BLaER1 treated with 17β-estradiol and CSF1 and Interleukin-3, amounts not matched to agents 10 nM and 100 nM (cell line): ENCODE measurements around the gene ZP1.
A peak's percentile ranks its signal among the peaks of the same experiment; 100 is the strongest.

ENCODE experiments used
- H3K27ac ChIP-seq, 11 experiments: shearing (Covaris generic); formaldehyde crosslinking; 2 replicates each; pipeline ENCODE4 v1.8.1; 2022
- H3K27me3 ChIP-seq, 11 experiments: shearing (Covaris generic); formaldehyde crosslinking; 2 replicates each; pipeline ENCODE4 v1.8.1; 2022
- H3K36me3 ChIP-seq, 11 experiments: shearing (Covaris generic); formaldehyde crosslinking; 2 replicates each; pipeline ENCODE4 v1.8.1; 2022
- H3K4me1 ChIP-seq, 10 experiments: shearing (Covaris generic); formaldehyde crosslinking; 2 replicates each; pipeline ENCODE4 v1.8.1; 2022
- H3K4me2 ChIP-seq, 11 experiments: shearing (Covaris generic); formaldehyde crosslinking; 2 replicates each; pipeline ENCODE4 v1.8.1; 2022
- H3K4me3 ChIP-seq, 10 experiments: shearing (Covaris generic); formaldehyde crosslinking; 2 replicates each; pipeline ENCODE4 v1.8.1; 2022
- H3K9ac ChIP-seq, 11 experiments: shearing (Covaris generic); formaldehyde crosslinking; 2 replicates each; pipeline ENCODE4 v1.8.1; 2022
- H3K9me3 ChIP-seq, 11 experiments: shearing (Covaris generic); formaldehyde crosslinking; replicated peaks in 1 of 11; 2 replicates each; pipeline ENCODE4 v1.8.1; 2022
- H4K20me1 ChIP-seq, 11 experiments: shearing (Covaris generic); formaldehyde crosslinking; 2 replicates each; pipeline ENCODE4 v1.8.1; 2022
- Cebpa-rat ChIP-seq, 11 experiments: shearing (Covaris generic); IDR thresholded peaks; 2 replicates each; pipeline ENCODE4 v1.8.1; 2022

ZP1 gene

GRCh38 chr11:60871378-60872061 is 4.2 kb downstream of the ZP1 start:
- Histone ChIP-seq H3K4me2 (peak overlapping the region; percentile 62 to 88 (median 75)), H3K36me3 (peaks cover 0 to 20% (median 0%) of the 10 kb centered on the region in 11 experiments; a peak in 6 of 22 replicates), H4K20me1 (peaks cover 0 to 4% (median 0%) of the 10 kb centered on the region in 11 experiments; a peak in 1 of 22 replicates), H3K9me3 (no peaks in the 10 kb centered on the region), H3K27me3 (no peaks in the 10 kb centered on the region), H3K27ac (peak overlapping the region in 8 of 11 experiments; percentile 35 to 65 (median 58); a peak in 15 of 22 replicates), H3K4me3 (no peak overlapping the region), H3K9ac (peak overlapping the region in 4 of 11 experiments; percentile 4 to 50 (median 26); a peak in 6 of 22 replicates), H3K4me1 (peaks cover 30 to 71% (median 67%) of the 10 kb centered on the region in 10 experiments)
- no peak for TF ChIP-seq Cebpa-rat (IDR thresholded peaks at IDR 0.05)

- H4K20me1 ChIP-seq = peaks cover 0 to 4% (median 0%) of the 10 kb centered on the region in 11 experiments; a peak in 1 of 22 replicates
- peaks cover 0 to 26% (median 2%) of the 10 kb centered on the region in 11 experiments; a peak in 6 of 22 replicates for H3K36me3 ChIP-seq
- no peaks in the 10 kb centered on the region for H3K9me3 ChIP-seq
- peak overlapping the region; percentile 62 to 88 (median 75) for H3K4me2 ChIP-seq
- peak overlapping the region in 6 of 11 experiments; percentile 19 to 50 (median 36); a peak in 6 of 22 replicates for H3K9ac ChIP-seq
- no peak for TF ChIP-seq Cebpa-rat (IDR thresholded peaks at IDR 0.05)
- no peaks in the 10 kb centered on the region for H3K27me3 ChIP-seq
- peaks cover 28 to 63% (median 59%) of the 10 kb centered on the region in 10 experiments for H3K4me1 ChIP-seq
- H3K27ac ChIP-seq = peak overlapping the region in 9 of 11 experiments; percentile 35 to 65 (median 57); a peak in 17 of 22 replicates
- H3K4me3 ChIP-seq = no peak overlapping the region
Observed at GRCh38 chr11:60872124-60872960, 5.0 kb downstream of the ZP1 start.

GRCh38 chr11:60872961-60873524 is 5.7 kb downstream of the ZP1 start:
- peaks cover 0 to 33% (median 5%) of the 10 kb centered on the region in 11 experiments; a peak in 6 of 22 replicates for H3K36me3 ChIP-seq
- no peaks in the 10 kb centered on the region for H3K9me3 ChIP-seq
- H3K27me3 ChIP-seq = no peaks in the 10 kb centered on the region
- no peak overlapping the region for H3K4me3 ChIP-seq
- H3K4me1 ChIP-seq = peaks cover 25 to 56% (median 52%) of the 10 kb centered on the region in 10 experiments
- peak overlapping the region; percentile 62 to 88 (median 75) for H3K4me2 ChIP-seq
- peak overlapping the region in 4 of 11 experiments; percentile 22 to 44 (median 36); a peak in 4 of 22 replicates for H3K9ac ChIP-seq
- H4K20me1 ChIP-seq = 0 out of 22 replicates have a peak, but pooled peaks cover 0 to 4% (median 0%) of the 10 kb centered on the region in 11 experiments
- H3K27ac ChIP-seq = peak overlapping the region in 8 of 11 experiments; percentile 35 to 65 (median 58); a peak in 13 of 22 replicates
- TF ChIP-seq Cebpa-rat (IDR thresholded peaks at IDR 0.05) = 0 out of 22 replicates have a peak, but pooled peaks of 2 of the 11 experiments have one; percentile 11 to 15

- TF ChIP-seq Cebpa-rat (IDR thresholded peaks at IDR 0.05) = no peak
- no peak overlapping the region for H3K9ac ChIP-seq
- H3K36me3 ChIP-seq = peaks cover 0 to 36% (median 7%) of the 10 kb centered on the region in 11 experiments; a peak in 16 of 22 replicates
- peaks cover 25 to 51% (median 47%) of the 10 kb centered on the region in 10 experiments for H3K4me1 ChIP-seq
- H3K4me2 ChIP-seq = peak overlapping the region; percentile 62 to 88 (median 75); a peak in 19 of 22 replicates
- 0 out of 22 replicates have a peak, but pooled peaks cover 0 to 4% (median 0%) of the 10 kb centered on the region in 11 experiments for H4K20me1 ChIP-seq
- no peaks in the 10 kb centered on the region for H3K27me3 ChIP-seq
- H3K9me3 ChIP-seq = no peaks in the 10 kb centered on the region
- peak overlapping the region in 6 of 11 experiments; percentile 13 to 65 (median 56); a peak in 11 of 22 replicates for H3K27ac ChIP-seq
- H3K4me3 ChIP-seq = no peak overlapping the region
Observed at GRCh38 chr11:60873533-60873932, 6.2 kb downstream of the ZP1 start.

- Histone ChIP-seq H3K4me2 (no peak overlapping the region), H3K9me3 (no peaks in the 10 kb centered on the region), H3K36me3 (peaks cover 9 to 47% (median 19%) of the 10 kb centered on the region in 11 experiments; a peak in 20 of 22 replicates), H3K4me1 (peaks cover 25 to 41% (median 37%) of the 10 kb centered on the region in 10 experiments), H3K4me3 (no peak overlapping the region), H3K27me3 (no peaks in the 10 kb centered on the region), H4K20me1 (0 out of 22 replicates have a peak, but pooled peaks cover 0 to 4% (median 0%) of the 10 kb centered on the region in 11 experiments), H3K27ac (peak overlapping the region in 1 of 11 experiments; percentile 5; a peak in 1 of 22 replicates), H3K9ac (no peak overlapping the region)
- TF ChIP-seq Cebpa-rat (IDR thresholded peaks at IDR 0.05) = no peak
Observed at GRCh38 chr11:60874421-60875365, 7.4 kb downstream of the ZP1 start.

- Histone ChIP-seq H3K27ac (0 out of 22 replicates have a peak overlapping the region, but pooled peaks of 1 of the 11 experiments have one; percentile 5), H3K9ac (no peak overlapping the region), H4K20me1 (peaks cover 0 to 6% (median 0%) of the 10 kb centered on the region in 11 experiments; a peak in 3 of 22 replicates), H3K36me3 (peaks cover 13 to 56% (median 27%) of the 10 kb centered on the region in 11 experiments; a peak in 21 of 22 replicates), H3K4me1 (peaks cover 25 to 40% (median 38%) of the 10 kb centered on the region in 10 experiments), H3K4me3 (no peak overlapping the region), H3K27me3 (no peaks in the 10 kb centered on the region), H3K9me3 (no peaks in the 10 kb centered on the region), H3K4me2 (no peak overlapping the region)
- no peak for TF ChIP-seq Cebpa-rat (IDR thresholded peaks at IDR 0.05)
Observed at GRCh38 chr11:60875366-60876167, 8.2 kb downstream of the ZP1 start.

- Histone ChIP-seq H3K36me3 (peaks cover 13 to 62% (median 32%) of the 10 kb centered on the region in 11 experiments), H3K9ac (no peak overlapping the region), H3K27me3 (no peaks in the 10 kb centered on the region), H3K9me3 (no peaks in the 10 kb centered on the region), H3K27ac (no peak overlapping the region), H4K20me1 (peaks cover 0 to 7% (median 0%) of the 10 kb centered on the region in 11 experiments; a peak in 3 of 22 replicates), H3K4me3 (no peak overlapping the region), H3K4me2 (no peak overlapping the region), H3K4me1 (peaks cover 25 to 37% (median 33%) of the 10 kb centered on the region in 10 experiments)
- TF ChIP-seq Cebpa-rat (IDR thresholded peaks at IDR 0.05) = no peak
Observed at GRCh38 chr11:60876168-60876485, 8.8 kb downstream of the ZP1 start.
